Measurements from ENCODE around the gene UPP1. TPM values are rescaled to one million over a fixed set of nuclear protein-coding genes. Genes with fewer than 3 reads are reported as not detected.
A peak's percentile ranks its signal among the peaks of the same experiment; 100 is the strongest.
"Not testable (repeated sequence)": the region's sequence is repeated elsewhere in the genome, so short reads cannot be mapped to it uniquely, and the experiment has no call there.

Gene UPP1
- total RNA-seq, 1 donor from 2014 or later: 20.9 TPM

DNA sequence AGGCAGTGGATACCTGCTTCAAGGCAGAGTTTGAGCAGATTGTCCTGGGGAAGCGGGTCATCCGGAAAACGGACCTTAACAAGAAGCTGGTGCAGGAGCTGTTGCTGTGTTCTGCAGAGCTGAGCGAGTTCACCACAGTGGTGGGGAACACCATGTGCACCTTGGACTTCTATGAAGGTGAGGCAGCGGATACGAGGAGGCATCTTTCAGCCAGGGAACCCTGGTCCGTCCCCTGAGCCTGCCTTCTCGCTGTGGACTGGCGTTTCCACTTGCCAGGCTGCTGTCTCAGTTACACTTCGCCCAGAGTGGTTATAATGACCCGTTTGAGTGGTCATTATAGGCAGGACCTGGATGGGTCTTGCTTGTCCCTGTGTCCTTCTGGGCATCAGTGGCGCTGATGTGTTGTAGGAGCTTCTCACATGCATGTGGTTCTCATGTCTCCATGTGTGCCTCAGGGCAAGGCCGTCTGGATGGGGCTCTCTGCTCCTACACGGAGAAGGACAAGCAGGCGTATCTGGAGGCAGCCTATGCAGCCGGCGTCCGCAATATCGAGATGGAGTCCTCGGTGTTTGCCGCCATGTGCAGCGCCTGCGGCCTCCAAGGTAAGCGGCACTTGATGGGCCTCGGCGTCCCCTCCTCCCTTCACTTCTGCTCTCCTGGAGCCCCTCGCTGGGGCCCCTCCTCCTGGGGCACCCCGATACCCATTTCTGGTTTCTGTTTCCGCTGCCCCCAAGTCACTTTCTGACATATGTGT is 18.0 kb downstream of the UPP1 start:
- intact Hi-C loops (cut with DNase I): no loop called here
- DNase-seq (ENCODE audit: missing footprints) (no peak), ATAC-seq (no peak)

DNA sequence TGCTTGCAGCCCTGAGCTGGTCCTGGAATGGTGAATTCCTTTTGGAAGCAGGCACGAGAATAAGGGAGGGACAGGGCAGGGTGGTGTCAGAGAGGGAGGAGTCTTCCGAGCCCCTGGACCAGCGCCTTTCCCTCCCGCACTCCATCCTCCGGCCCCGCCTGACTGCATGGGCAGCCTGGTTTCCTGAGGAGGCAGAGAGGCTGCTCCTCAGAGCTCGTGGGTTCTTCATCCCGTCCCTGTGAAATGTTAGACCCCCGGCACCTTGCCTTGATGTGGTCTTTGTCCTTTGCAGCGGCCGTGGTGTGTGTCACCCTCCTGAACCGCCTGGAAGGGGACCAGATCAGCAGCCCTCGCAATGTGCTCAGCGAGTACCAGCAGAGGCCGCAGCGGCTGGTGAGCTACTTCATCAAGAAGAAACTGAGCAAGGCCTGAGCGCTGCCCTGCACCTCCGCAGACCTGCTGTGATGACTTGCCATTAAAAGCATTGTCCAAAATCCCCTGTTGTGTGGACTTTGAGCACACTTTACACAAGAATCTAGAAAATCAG is 18.9 kb downstream of the UPP1 start:
- DNase-seq (ENCODE audit: missing footprints): no peak
- intact Hi-C loops (cut with DNase I): no loop called here
- no peak for ATAC-seq

DNA sequence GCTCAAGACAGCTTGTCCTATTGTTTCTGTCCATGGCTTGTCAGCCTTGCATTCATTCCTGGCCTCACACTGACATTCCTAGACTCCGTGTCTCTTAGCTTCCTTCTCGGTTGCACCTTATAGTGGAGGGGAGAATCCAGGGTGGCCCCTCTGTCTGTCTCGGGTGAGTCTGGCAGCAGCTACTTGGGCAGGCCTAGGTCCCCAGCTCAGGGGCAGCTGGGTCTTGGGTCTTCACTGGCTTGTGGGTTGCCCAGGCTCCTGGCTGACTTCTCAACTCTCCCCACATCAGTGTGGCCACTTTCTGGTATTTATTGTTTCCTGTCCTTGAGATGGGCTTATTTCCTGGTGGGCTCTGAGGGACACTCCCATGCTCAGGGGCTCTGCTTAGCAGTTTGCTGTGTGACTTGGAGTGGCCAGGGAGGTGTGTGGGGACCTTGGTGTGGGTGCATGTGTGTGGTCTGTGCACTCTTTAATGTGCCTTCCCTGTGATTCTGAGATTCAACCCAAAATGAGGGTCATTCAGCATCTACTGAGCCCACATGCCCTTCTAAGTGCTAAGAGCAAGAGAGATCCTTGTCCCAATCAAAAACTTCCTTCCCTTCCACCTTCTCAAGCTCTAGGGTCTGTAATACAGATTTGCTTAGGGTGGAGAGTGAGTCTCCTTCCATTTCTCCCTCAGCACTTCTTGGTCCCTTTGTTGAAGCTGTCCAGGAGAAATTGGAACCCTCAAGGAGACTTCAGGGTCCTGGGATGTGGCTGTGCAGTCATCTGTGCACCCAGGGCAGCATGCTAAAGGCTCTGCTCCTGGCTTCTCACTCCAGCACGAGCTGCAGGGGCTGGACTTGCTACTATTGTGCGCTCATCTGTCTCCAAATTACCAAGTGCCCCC is 20.1 kb downstream of the UPP1 start:
- DNase-seq (ENCODE audit: missing footprints) (no peak), ATAC-seq (no peak)
- intact Hi-C loops (cut with DNase I): no loop called here

DNA sequence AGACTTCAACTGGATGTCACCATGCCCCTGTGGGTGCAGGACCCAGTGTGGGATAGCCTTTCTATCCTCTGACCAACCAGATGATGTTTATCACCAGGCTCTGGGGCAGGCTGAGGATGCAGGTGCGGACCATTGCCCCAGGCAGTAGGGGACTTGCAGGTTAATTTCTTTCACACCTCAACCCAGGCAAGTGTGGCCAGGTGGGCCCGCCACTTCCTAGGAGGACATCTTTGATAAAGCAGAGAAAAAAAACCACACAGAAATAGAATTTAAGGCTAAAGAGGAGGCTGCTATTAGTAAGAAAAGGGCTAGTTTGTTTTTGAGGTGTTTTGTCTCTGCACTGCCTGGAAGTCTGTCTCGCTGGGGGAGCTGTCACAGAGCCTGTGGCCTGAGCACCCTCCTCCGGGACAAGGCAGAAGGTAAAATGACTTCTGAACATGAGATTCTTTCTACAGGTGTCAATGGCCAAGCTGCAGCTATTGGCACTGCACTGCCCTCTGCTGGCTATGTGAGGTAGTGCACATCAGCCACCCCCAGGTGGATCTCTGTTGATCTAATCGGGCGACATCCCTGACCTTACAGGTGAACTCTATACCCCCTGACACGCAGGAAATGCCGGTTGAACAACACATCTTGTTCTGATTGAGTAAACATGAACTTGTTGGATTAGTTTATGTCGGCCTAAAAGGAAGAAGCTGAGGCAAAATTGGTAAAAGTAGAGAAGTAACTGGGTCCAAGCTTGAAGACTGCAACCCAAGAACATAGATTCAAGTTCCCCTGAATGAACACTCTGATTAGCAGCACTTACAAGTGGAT is 21.0 kb downstream of the UPP1 start:
- peak; percentile 58 for ATAC-seq
- intact Hi-C loops (cut with DNase I): loop anchor here (1.0 to 2.0 kb wide), 3 partner anchors 75 to 165 kb away; partner anchors contain the start of gene C7orf57
- peak; percentile 83 for DNase-seq (ENCODE audit: missing footprints)

DNA sequence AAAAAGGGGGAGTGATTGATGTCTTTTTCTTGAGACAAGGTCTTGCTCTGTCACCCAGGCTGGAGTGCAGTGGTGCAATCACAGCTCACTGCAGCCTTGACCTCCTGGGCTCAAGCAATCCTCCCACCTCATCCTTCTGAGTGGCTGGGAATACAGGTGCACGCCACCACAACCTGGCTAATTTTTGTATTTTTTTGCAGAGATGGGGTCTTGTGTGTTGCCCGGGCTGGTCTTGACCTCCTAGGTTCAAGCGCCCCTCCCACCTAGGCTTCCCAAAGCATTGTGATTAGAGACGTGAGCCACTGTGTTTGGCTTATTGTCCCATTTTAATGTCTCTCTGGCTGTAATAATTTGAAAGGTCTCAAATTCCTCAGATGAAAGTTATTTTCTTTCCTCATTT is 21.8 kb downstream of the UPP1 start:
- intact Hi-C loops (cut with DNase I): loop anchor here (1.0 to 2.0 kb wide), 3 partner anchors 76 to 166 kb away; partner anchors contain the start of gene C7orf57
- no peak for ATAC-seq

DNA sequence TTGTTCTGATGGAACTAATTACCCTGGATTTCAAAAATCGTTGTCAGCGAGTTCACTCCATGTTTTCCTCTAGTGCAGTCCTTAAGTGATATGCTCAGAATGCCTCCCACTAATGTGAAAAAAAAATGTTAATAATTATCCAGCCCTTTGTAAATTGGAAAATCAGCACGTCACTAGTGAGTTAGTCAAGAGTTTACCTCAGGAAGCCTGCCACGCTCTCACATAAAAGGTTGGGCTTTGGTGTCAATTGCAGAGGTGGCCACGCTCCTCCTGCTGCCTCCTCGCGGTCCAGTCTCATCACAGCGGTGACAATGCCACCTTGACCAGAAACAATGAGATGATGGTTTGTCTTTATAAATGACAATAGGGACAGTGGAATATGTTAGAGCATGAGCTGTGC is 22.5 kb downstream of the UPP1 start:
- intact Hi-C loops (cut with DNase I): loop anchor here (2.0 kb wide), 1 partner anchor 77 kb away; the partner anchor contains the start of gene C7orf57
- no peak for DNase-seq (ENCODE audit: missing footprints)

More for the DNA sequence above, 21.8 kb downstream of the UPP1 start:
- no peak for DNase-seq (ENCODE audit: missing footprints)

DNA sequence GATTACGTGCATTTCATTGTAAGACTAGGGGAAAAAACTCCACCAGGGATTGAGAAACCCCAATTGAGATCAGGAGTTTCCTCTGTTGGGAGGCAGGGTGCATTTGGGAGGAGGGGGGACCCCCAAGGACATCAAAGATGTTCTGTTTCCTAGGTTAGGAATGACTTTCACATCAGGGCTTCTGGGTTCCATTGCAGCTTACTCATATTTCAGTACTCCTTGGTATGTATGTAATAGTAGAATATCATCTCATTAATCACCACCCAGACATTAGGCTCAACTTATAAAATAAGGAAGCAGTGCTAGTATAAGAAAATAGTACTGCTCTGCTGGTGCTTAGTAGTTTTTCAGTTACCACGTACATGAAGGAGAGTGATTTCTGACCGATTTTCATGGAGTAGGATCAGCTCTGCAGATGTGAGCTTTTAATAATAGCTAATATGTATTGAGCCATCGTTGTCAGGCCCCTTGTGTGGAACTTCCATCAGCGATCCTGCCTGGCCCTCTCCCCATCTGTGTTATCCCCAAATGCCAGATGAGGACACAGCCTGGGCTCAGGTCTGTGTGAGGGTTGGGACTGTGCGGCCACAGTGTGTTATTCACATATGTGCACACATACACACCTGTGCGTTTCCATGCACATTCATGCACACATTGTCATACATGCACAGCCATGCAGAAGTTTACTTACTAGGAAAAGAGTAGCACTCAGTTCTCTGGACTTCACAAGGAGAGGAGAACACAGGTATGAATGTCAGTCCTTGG is 23.5 kb downstream of the UPP1 start:
- DNase-seq (ENCODE audit: missing footprints): no peak
- no peak for ATAC-seq
- intact Hi-C loops (cut with DNase I): no loop called here

More for the DNA sequence above, 22.5 kb downstream of the UPP1 start:
- ATAC-seq: no peak

DNA sequence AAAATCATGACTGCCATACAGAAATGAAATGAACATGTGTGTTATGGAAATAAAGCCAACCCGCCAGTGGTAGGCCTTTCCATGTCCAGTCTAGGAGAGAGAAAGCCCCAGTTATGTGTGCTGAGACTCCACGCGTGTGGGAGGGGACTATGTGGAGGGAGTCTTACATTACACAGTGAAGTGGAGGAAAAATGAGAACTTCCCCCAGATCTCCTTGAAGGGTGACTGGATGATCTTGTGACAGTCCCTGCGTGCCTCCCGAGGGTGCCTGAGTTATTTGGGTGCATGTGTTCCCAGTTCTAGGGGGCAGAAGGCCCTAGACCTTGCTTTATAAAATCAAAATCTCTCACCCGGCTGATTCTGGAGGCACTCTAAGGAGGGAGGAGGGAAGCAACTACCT is 24.2 kb downstream of the UPP1 start:
- intact Hi-C loops (cut with DNase I): no loop called here
- DNase-seq (ENCODE audit: missing footprints): no peak
- ATAC-seq: no peak

DNA sequence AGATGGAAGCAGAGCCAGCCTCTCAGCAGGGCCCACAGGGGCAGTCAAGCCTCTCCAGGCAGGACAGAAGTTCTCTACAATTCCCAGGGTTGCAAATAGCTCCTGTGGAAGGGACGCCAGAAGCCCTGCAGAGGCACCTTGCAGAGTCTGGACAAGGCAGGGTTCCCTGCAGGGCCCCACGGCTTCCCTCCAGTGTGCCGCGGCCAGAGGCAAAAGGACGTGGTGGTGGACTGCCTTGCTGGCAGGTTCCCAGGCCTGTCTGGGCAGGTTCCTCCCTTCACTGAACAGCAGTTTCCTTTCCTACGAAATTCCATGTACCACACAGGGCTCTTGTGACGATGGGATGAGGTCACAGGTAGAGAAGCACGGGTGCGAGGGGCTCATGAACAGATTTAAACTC is 25.1 kb downstream of the UPP1 start:
- ATAC-seq (no peak), DNase-seq (ENCODE audit: missing footprints) (no peak)
- intact Hi-C loops (cut with DNase I): no loop called here

DNA sequence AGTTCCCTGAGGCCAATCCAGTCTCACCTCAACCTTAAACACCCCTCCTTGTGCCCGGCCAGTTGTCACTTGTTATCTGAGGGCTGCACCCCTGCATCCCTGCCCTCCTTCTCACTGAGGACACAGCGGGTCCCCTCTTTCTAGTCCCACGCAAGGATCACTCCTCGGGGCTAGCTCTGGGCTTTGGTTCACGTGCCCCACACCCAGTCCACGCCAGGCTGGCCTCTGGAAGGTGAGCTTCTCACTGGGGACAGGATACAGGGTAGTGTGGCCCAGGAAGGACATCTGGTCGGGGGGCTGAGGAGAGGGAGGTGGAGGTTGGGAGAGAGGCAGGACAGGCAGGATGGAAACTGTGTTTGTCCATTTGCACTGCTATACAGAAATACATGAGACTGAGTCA is 25.5 kb downstream of the UPP1 start:
- DNase-seq (ENCODE audit: missing footprints) (no peak), ATAC-seq (no peak)
- intact Hi-C loops (cut with DNase I): no loop called here

DNA sequence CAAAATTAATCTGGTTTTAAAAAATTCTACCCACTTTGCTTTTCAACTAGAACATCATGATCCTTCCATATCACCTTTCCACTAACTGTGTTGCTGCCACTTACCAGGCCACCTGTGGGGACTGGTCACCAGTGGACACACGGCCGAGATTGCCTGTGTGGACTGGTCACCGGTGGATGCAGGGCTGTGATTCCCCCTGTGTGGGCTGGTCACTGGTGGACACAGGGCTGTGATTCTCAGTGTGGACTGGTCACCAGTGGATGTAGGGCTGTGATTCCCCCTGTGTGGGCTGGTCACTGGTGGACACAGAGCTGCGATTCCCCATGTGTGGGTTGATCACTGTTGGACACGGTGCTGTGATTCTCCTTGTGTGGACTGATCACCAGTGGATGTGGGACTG is 27.0 kb downstream of the UPP1 start:
- DNase-seq (ENCODE audit: missing footprints): no peak
- ATAC-seq: no peak
- intact Hi-C loops (cut with DNase I): no loop called here

DNA sequence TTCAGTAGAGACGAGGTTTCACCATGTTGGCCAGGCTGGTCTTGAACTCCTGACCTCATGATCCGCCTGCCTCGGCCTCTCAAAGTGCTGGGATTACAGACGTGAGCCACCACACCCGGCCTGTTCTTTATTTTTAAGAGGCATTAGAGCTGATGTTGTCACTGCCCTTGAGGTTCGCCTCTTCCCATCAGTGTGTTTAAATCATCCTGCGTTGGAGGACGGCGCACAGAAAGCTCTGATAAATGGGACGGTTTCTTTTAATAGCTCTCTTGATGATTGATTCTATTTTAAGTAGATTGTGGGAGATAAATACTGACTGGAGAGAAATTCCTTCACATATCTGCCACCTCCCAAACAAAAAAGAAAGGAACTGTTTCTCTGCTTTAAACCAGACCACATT is 29.0 kb downstream of the UPP1 start:
- DNase-seq (ENCODE audit: missing footprints): no peak
- intact Hi-C loops (cut with DNase I): no loop called here
- no peak for ATAC-seq

DNA sequence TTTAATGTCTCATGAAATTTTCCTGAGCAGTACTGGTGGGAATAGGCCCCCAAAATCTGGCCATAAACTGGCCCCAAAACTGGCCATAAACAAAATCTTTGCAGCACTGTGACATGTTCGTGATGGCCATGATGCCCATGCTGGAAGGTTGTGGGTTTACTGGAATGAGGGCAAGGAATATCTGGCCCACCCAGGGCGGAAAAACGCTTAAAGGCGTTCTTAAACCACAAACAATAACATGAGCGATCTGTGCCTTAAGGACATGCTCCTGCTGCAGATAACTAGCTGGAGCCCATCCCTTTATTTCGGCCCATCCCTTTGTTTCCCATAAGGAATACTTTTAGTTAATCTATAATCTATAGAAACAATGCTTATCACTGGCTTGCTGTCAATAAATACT is 31.5 kb downstream of the UPP1 start:
- DNase-seq (ENCODE audit: missing footprints); intact Hi-C loops (cut with DNase I); ATAC-seq: not testable (repeated sequence)

DNA sequence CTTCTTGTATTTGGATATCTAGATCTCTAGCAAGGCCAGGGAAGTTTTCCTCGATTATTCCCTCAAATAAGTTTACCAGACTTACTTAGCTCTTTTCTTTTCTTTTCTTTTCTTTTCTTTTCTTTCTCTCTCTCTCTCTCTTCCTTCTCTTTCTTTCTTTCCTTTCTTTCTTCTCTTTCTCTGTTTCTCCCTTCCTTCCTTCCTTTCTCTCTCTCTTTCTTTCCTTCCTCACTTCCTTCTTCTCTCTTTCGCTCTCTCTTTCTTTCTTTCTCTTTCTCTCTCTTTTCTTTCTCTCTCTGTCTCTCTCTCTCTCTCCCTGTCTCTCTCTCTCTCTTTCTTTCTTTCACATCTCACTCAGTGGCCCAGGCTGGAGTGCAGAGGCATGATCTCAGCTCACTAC is 37.0 kb downstream of the UPP1 start:
- intact Hi-C loops (cut with DNase I): no loop called here
- ATAC-seq (no peak), DNase-seq (ENCODE audit: missing footprints) (no peak)

DNA sequence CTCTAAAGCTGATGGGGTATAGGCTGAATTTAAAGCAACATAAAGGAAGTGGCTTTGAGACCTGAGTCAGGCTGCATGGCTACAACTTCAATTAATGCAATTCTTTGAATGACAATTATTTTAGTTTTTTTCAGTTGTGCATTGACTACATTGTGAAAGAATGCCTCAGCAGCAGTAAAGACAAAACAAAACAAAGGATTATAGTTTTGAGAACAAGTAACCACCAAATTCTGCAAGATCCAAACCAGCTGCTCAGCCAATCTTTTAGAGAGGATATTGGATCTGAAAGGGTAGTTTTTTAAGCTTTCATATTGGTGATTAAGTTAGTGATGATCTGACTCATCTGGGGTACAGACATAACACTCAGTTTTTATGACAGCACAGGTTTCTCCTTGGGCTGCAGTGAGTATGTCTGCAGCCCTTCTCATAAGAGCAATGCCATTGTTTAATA is 41.6 kb downstream of the UPP1 start:
- no peak for DNase-seq (ENCODE audit: missing footprints)
- intact Hi-C loops (cut with DNase I): no loop called here
- ATAC-seq: no peak

DNA sequence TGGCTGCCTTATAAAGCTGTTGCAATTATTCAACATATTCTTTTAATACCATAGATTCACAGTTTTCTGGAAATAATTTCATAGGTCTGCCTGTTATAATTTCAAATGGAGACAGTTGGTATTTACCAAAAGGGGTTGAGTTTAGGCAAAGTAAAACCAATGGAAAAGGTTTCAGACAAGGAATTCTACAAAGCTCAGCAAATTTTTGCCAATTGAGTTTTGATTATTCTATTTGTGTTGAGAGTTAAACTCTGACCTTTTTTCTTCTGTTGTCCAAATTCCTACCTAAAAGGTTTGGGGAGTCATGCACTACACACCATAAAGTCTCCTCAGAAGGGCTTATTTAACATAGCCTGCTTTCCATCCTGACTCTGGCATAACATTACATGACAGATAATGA is 43.7 kb downstream of the UPP1 start:
- ATAC-seq: no peak
- DNase-seq (ENCODE audit: missing footprints): no peak
- intact Hi-C loops (cut with DNase I): no loop called here

DNA sequence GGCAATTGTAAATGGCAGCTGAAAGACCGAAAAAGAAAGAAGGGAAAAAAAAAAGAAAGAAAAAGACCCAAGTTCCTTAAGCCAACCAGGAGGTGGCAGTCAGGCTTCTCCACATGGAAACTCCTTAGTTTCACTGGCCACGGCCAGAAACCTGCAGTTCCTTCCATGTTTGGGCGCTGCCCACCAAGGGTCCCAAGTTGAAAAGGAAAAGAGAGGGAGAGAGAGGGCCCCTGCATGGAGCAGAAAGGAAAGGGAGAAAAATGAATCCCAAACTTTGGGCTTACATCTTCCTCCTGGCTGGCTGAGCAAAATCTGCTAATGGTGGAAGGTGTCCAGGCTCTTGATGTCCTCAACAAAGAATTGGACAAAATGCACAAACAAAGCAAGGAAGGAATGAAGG is 50.4 kb downstream of the UPP1 start:
- ATAC-seq (no peak), DNase-seq (ENCODE audit: missing footprints) (no peak)
- intact Hi-C loops (cut with DNase I): no loop called here
